Fibroblast of lung (primary cell): ENCODE results near the gene GSG1. TPM values are rescaled to one million over a fixed set of nuclear protein-coding genes. Genes with fewer than 3 reads are reported as not detected.

ENCODE experiments used
- DNase-seq, 2 donors: peaks; one replicate each; pipeline versions ENCODE4 v3.0.0 to v3.0.0-alpha.2; 2010; ENCODE audit warnings: low read depth in 2 of 2
- H2AFZ ChIP-seq: 2 replicates; pipeline ENCODE4 v1.5.1; 2012; ENCODE audit warnings: low read length, control low read depth, inconsistent platforms
- H3K27ac ChIP-seq: 2 replicates; pipeline ENCODE4 v1.5.1; 2011; ENCODE audit warnings: low read length, control low read depth; ENCODE audit not compliant: insufficient read depth
- H3K27me3 ChIP-seq: 2 replicates; pipeline ENCODE4 v1.5.1; 2011; ENCODE audit warnings: mild to moderate bottlenecking, low read length; ENCODE audit not compliant: control insufficient read depth, insufficient read depth
- H3K36me3 ChIP-seq: 2 replicates; pipeline ENCODE4 v1.5.1; 2011; ENCODE audit warnings: low read length; ENCODE audit not compliant: control insufficient read depth, insufficient read depth
- H3K4me1 ChIP-seq: 2 replicates; pipeline ENCODE4 v1.5.1; 2011; ENCODE audit warnings: low read length; ENCODE audit not compliant: control insufficient read depth, insufficient read depth; ENCODE audit errors: extremely low read depth
- H3K4me2 ChIP-seq: 2 replicates; pipeline ENCODE4 v1.5.1; 2011; ENCODE audit warnings: low read length, control low read depth; ENCODE audit not compliant: insufficient read depth; ENCODE audit errors: extremely low read depth
- H3K4me3 ChIP-seq, 4 experiments: fragments of 200-600 bp in 1 of 4; sonication (generic) in 1 of 4; replicated peaks in 1 of 4; 2 replicates each; pipeline ENCODE4 v1.5.1; 2011 to 2016; ENCODE audit warnings: low read length in 4 of 4, low read depth in 3 of 4, mild to moderate bottlenecking in 3 of 4, control low read depth in 2 of 4, inconsistent platforms in 1 of 4, mixed read lengths in 1 of 4; ENCODE audit not compliant: insufficient read depth in 1 of 4; ENCODE audit errors: control extremely low read depth in 1 of 4
- H3K79me2 ChIP-seq: 2 replicates; pipeline ENCODE4 v1.5.1; 2012; ENCODE audit warnings: mild to moderate bottlenecking, low read length, inconsistent platforms; ENCODE audit not compliant: control insufficient read depth, insufficient read depth
- H3K9ac ChIP-seq: 2 replicates; pipeline ENCODE4 v1.5.1; 2011; ENCODE audit warnings: mild to moderate bottlenecking, low read length, control low read depth; ENCODE audit not compliant: insufficient read depth
- H3K9me3 ChIP-seq: 2 replicates; pipeline ENCODE4 v1.5.1; 2012; ENCODE audit warnings: low read depth, low read length; ENCODE audit not compliant: control insufficient read depth, insufficient read depth
- H4K20me1 ChIP-seq: 2 replicates; pipeline ENCODE4 v1.5.1; 2011; ENCODE audit warnings: low read length; ENCODE audit not compliant: control insufficient read depth, insufficient read depth; ENCODE audit errors: extremely low read depth
- CTCF ChIP-seq, 2 donors: IDR thresholded peaks in 1 of 2; conservative IDR thresholded peaks in 1 of 2; 1 replicate in 1 of 2; 2 replicates in 1 of 2; pipeline ENCODE4 v1.5.1; 2011 to 2012; ENCODE audit warnings: low read length in 2 of 2, control low read depth in 1 of 2, inconsistent platforms in 1 of 2, low read depth in 1 of 2, mild to moderate bottlenecking in 1 of 2
- EZH2 ChIP-seq: IDR thresholded peaks from 2 replicates; pipeline ENCODE4 v1.5.1; 2012; ENCODE audit warnings: low read length, control low read depth, mild to moderate bottlenecking; ENCODE audit errors: missing control alignments
- polyA plus RNA-seq, 2 donors: library from polyadenylated mRNA; depleted of rRNA in 1 of 2; stranded (reverse) in 1 of 2; unstranded in 1 of 2; fragments of >200 nt; gene quantifications; 2 replicates each; pipeline ENCODE4 v1.2.1, GENCODE V29; 2011 to 2012; ENCODE audit warnings: missing spikeins in 1 of 2
- total RNA-seq: library from RNA; depleted of rRNA; stranded (reverse); fragments of >200 nt; gene quantifications from 2 replicates; pipeline ENCODE4 v1.2.1, GENCODE V29; 2014

GSG1 gene
- total and polyA plus RNA-seq, 2 donors (not counting 1 experiment from before 2014, with no cell fraction given): 0.66 to 0.93 TPM

DNA sequence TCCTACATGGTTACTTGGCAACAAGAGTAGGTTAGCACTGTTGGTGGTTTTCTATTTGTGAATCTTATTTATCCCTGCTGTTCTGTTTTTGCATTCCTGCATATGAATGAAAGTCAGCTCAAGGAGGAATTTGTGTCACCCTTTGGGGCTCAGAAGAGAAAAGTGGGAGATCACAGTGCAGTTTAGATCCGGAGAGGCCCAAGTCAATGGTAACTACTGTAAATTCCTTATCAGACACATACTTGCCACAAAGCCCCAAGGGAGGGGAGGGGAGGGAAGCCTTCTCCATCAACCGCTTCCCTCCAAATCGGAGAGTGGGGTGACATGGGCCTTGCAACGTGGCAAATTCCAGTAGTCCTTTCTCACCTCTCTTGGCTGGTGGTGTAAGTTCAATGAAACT, 15.0 kb downstream of the GSG1 start:
- H3K4me2 ChIP-seq: no peak overlapping the region
- no peak overlapping the region for H3K9ac ChIP-seq
- TF ChIP-seq EZH2: no peak
- TF ChIP-seq CTCF (conservative IDR thresholded peaks at IDR 0.05 in 1 of 2, IDR thresholded peaks at IDR 0.05 in 1 of 2; ENCODE audit: low read depth in 1 of 2, low read length in 2 of 2): no peak
- no peaks in the 10 kb centered on the region for H3K9me3 ChIP-seq
- DNase-seq: no peak
- H2AFZ ChIP-seq: no peak overlapping the region
- H3K4me3 ChIP-seq: no peak overlapping the region
- no peak overlapping the region for H3K27ac ChIP-seq
- H3K36me3 ChIP-seq: no peaks in the 10 kb centered on the region
- H4K20me1 ChIP-seq: no peaks in the 10 kb centered on the region
- H3K27me3 ChIP-seq: no peaks in the 10 kb centered on the region
- no peaks in the 10 kb centered on the region for H3K79me2 ChIP-seq
- peaks cover 4% of the 10 kb centered on the region for H3K4me1 ChIP-seq

DNA sequence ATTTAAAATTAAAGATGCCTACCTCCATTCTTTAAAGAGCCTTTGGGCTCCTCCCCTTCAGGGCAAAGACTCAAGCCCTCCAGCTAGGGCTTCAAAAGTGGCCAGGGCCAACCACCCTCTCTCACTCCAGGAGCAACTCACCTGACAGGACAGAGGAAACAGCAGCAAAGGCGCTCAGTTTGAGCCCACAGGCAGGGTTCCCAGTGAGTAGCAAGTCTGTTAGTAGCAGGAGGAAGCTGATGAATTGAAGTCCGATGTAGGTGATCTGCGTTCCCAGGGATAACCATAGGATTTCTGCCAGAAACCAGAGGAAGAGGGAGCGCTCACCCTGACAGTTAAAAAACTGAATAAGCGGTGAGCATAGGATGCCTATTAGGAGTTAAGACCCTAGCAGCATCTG, 15.7 kb downstream of the GSG1 start:
- no peak overlapping the region for H2AFZ ChIP-seq
- no peaks in the 10 kb centered on the region for H3K4me1 ChIP-seq
- no peak overlapping the region for H3K9ac ChIP-seq
- H3K27ac ChIP-seq: no peak overlapping the region
- no peaks in the 10 kb centered on the region for H4K20me1 ChIP-seq
- H3K79me2 ChIP-seq: no peaks in the 10 kb centered on the region
- no peak overlapping the region for H3K4me3 ChIP-seq
- DNase-seq: no peak
- H3K36me3 ChIP-seq: no peaks in the 10 kb centered on the region
- TF ChIP-seq CTCF (conservative IDR thresholded peaks at IDR 0.05 in 1 of 2, IDR thresholded peaks at IDR 0.05 in 1 of 2; ENCODE audit: low read depth in 1 of 2, low read length in 2 of 2): no peak
- no peak for TF ChIP-seq EZH2
- no peaks in the 10 kb centered on the region for H3K27me3 ChIP-seq
- no peak overlapping the region for H3K4me2 ChIP-seq
- H3K9me3 ChIP-seq: no peaks in the 10 kb centered on the region

GRCh38 chr12:13085968-13086686, 17.3 kb downstream of the GSG1 start:
- H3K4me3 ChIP-seq: no peak overlapping the region
- H3K4me1 ChIP-seq: no peaks in the 10 kb centered on the region
- no peak for DNase-seq
- H3K27me3 ChIP-seq: no peaks in the 10 kb centered on the region
- H3K4me2 ChIP-seq: no peak overlapping the region
- no peak overlapping the region for H3K9ac ChIP-seq
- no peaks in the 10 kb centered on the region for H3K9me3 ChIP-seq
- H3K27ac ChIP-seq: no peak overlapping the region
- H2AFZ ChIP-seq: no peak overlapping the region
- no peaks in the 10 kb centered on the region for H4K20me1 ChIP-seq
- H3K79me2 ChIP-seq: no peaks in the 10 kb centered on the region
- TF ChIP-seq EZH2: no peak
- no peak for TF ChIP-seq CTCF (conservative IDR thresholded peaks at IDR 0.05 in 1 of 2, IDR thresholded peaks at IDR 0.05 in 1 of 2; ENCODE audit: low read depth in 1 of 2, low read length in 2 of 2)
- H3K36me3 ChIP-seq: no peaks in the 10 kb centered on the region
